Sigmoid colon (tissue), 7 donors: Measurements from ENCODE around the gene CGGBP1. TPM values are rescaled to one million over a fixed set of nuclear protein-coding genes. Genes with fewer than 3 reads are reported as not detected.

ENCODE experiments used
- DNase-seq: peaks from one replicate; pipeline ENCODE4 v3.0.0-alpha.2; 2019
- H3K27ac ChIP-seq, 4 donors: fragments of 200-600 bp; sonication (generic); one replicate each; pipeline ENCODE4 v1.5.1; 2016 to 2019; ENCODE audit warnings: mild to moderate bottlenecking in 1 of 4
- H3K27me3 ChIP-seq, 3 donors: fragments of 200-600 bp; sonication (generic); one replicate each; pipeline ENCODE4 v1.5.1; 2019; ENCODE audit warnings: mild to moderate bottlenecking in 1 of 3
- H3K36me3 ChIP-seq, 4 donors: fragments of 200-600 bp; sonication (generic); one replicate each; pipeline ENCODE4 v1.5.1; 2016 to 2019
- H3K4me1 ChIP-seq, 4 donors: fragments of 200-600 bp; sonication (generic); one replicate each; pipeline ENCODE4 v1.5.1; 2017 to 2019
- H3K4me3 ChIP-seq, 4 donors: fragments of 200-600 bp; sonication (generic); one replicate each; pipeline ENCODE4 v1.5.1; 2017 to 2019; ENCODE audit warnings: mild to moderate bottlenecking in 2 of 4, moderate library complexity in 1 of 4
- H3K9me3 ChIP-seq, 4 donors: fragments of 200-600 bp in 3 of 4; sonication (generic) in 3 of 4; one replicate each; pipeline versions ENCODE4 v1.5.1 to v1.6.1; 2013 to 2019
- EP300 ChIP-seq, 4 donors: sonication (generic); formaldehyde crosslinking; IDR thresholded peaks; one replicate each; pipeline ENCODE4 v1.6.1; 2017; ENCODE audit warnings: antibody characterized with exemption in 4 of 4
- POLR2A ChIP-seq, 2 donors: fragments of 450-650 bp; IDR thresholded peaks; one replicate each; pipeline ENCODE4 v1.6.1; 2016; ENCODE audit warnings: antibody characterized with exemption in 2 of 2, mild to moderate bottlenecking in 2 of 2, moderate library complexity in 2 of 2
- POLR2AphosphoS5 ChIP-seq, 4 donors: sonication (generic); formaldehyde crosslinking; IDR thresholded peaks; one replicate each; pipeline ENCODE4 v1.6.1; 2017; ENCODE audit warnings: antibody characterized with exemption in 4 of 4
- whole genome bisulfite sequencing, 2 donors: extraction: QIAGEN DNeasy Blood & Tissue Kit; methylation state at CpG; one replicate each; pipeline ENCODE4 v1.1.7; 2013; 5-methylcytosine and 5-hydroxymethylcytosine counted together
- intact Hi-C: fragments of 100-400 bp; cut with DNase I; formaldehyde crosslinking; loops from one replicate; pipeline ENCODE4 v1.15.1; 2023
- polyA plus RNA-seq, 3 donors: library from polyadenylated mRNA; stranded (reverse); fragments of 200-250 nt; gene quantifications; one replicate each; pipeline ENCODE4 v1.2.3, GENCODE V29; 2013
- total RNA-seq, 4 donors: library from RNA; depleted of rRNA; stranded (reverse); fragments of >200 nt; gene quantifications; one replicate each; pipeline ENCODE4 v1.1.0, GENCODE V29; 2016
- TF ChIP-seq, protein P1 (sequence below), 4 experiments: fragments of 450-650 bp in 3 of 4; fragments of 200-600 bp in 1 of 4; IDR thresholded peaks; one replicate each; pipeline ENCODE4 v1.5.1; 2016 to 2019; ENCODE audit warnings: antibody characterized with exemption in 4 of 4, mild to moderate bottlenecking in 3 of 4, moderate library complexity in 2 of 4
- donor health status: healthy with polysubstance abuse.
- donor health status: Bipolar disorder and iron deficiency.
- donor health status: healthy.

Gene CGGBP1
- total and polyA plus RNA-seq, 7 donors, result 24.6 to 80.6 (median 62.2) TPM

- no peak for TF ChIP-seq POLR2AphosphoS5 (IDR thresholded peaks at IDR 0.05)
- TF ChIP-seq EP300 (IDR thresholded peaks at IDR 0.05), result no peak
- TF ChIP-seq, protein P1, sequence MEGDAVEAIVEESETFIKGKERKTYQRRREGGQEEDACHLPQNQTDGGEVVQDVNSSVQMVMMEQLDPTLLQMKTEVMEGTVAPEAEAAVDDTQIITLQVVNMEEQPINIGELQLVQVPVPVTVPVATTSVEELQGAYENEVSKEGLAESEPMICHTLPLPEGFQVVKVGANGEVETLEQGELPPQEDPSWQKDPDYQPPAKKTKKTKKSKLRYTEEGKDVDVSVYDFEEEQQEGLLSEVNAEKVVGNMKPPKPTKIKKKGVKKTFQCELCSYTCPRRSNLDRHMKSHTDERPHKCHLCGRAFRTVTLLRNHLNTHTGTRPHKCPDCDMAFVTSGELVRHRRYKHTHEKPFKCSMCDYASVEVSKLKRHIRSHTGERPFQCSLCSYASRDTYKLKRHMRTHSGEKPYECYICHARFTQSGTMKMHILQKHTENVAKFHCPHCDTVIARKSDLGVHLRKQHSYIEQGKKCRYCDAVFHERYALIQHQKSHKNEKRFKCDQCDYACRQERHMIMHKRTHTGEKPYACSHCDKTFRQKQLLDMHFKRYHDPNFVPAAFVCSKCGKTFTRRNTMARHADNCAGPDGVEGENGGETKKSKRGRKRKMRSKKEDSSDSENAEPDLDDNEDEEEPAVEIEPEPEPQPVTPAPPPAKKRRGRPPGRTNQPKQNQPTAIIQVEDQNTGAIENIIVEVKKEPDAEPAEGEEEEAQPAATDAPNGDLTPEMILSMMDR (IDR thresholded peaks at IDR 0.05), result no peak
- no peak for TF ChIP-seq POLR2A (IDR thresholded peaks at IDR 0.05)
- 93% methylated on average over 4 of the region's 4 CpGs for WGBS, 2 donors
- Histone ChIP-seq H3K27ac (no peak overlapping the region), H3K36me3 (no peaks in the 10 kb centered on the region), H3K4me1 (no peaks in the 10 kb centered on the region), H3K4me3 (no peak overlapping the region), H3K9me3 (no peaks in the 10 kb centered on the region), H3K27me3 (no peaks in the 10 kb centered on the region)
- intact Hi-C loops, result no loop called here
- DNase-seq, result no peak
These were observed 18.3 kb downstream of the CGGBP1 start for GRCh38 chr3:88040529-88040928.

DNA sequence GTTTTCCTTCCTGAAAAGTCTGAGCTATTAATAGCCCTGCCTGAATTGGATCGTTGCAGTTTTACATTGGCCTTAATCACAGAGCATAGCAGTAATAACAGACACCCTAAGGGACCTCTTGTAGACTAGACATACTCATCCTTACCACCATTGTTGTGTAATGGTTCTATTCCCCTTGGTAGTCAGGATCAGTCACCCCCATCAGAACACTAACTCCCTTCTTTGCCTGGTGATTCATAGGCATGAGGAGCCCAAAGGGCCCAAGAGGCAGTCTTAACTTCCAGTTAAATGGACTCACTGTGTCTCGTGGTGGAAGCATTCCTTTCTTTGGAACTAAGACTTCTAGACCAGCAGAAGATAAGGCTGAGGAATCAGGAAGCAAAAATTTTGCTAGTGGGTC lies 20.2 kb downstream of the CGGBP1 start:
- no peaks in the 10 kb centered on the region for H3K4me1 ChIP-seq
- no peaks in the 10 kb centered on the region for H3K36me3 ChIP-seq
- no peaks in the 10 kb centered on the region for H3K27me3 ChIP-seq
- H3K4me3 ChIP-seq, result no peak overlapping the region
- intact Hi-C loops, result no loop called here
- 35 to 51% methylated on average over 2 of the region's 2 CpGs for WGBS, 2 donors
- TF ChIP-seq, protein P1 (IDR thresholded peaks at IDR 0.05), result no peak
- TF ChIP-seq POLR2A (IDR thresholded peaks at IDR 0.05) (no peak), POLR2AphosphoS5 (IDR thresholded peaks at IDR 0.05) (no peak), EP300 (IDR thresholded peaks at IDR 0.05) (no peak)
- no peak overlapping the region for H3K27ac ChIP-seq
- no peaks in the 10 kb centered on the region for H3K9me3 ChIP-seq
- no peak for DNase-seq

GRCh38 chr3:88036221-88036620 lies 22.6 kb downstream of the CGGBP1 start:
- TF ChIP-seq POLR2AphosphoS5 (IDR thresholded peaks at IDR 0.05), result no peak
- TF ChIP-seq, protein P1 (IDR thresholded peaks at IDR 0.05), result no peak
- no peak for TF ChIP-seq EP300 (IDR thresholded peaks at IDR 0.05)
- no peak for TF ChIP-seq POLR2A (IDR thresholded peaks at IDR 0.05)
- intact Hi-C loops, result no loop called here
- DNase-seq, result no peak

DNA sequence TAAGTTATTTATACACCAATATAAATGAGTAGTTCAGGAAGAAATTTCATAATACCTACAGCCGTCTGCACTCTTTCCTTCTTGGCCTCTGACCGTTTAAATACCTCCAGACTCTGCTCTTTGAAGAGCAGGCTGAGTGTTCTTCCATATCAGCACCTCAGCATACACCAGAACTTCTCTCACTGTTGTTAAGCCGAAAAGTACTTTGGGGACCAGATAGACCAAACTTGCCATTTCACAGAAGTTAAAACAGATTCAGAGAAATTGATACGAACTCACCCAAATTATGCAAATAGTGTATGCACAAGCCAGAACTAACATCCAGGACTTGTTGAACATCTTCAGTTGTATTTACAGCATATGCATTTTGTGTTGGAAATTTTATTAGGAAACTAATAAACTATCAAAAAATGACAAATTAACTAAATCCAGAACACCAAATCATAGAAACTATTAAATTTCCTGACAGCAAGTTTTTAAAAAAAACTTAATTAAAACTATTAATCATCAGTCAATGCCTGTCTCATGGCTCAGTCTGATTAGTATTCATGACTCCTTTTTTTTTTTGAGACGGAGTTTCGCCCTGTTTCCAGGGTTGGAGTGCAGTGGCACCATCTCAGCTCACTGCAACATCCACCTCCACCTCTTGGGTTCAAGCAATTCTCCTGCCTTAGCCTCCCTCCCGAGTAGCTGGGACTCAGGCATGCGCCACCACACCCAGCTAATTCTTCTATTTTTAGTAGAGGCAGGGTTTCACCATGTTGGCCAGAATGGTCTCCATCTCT lies 24.1 kb downstream of the CGGBP1 start:
- WGBS, 2 donors, result 81 to 85% methylated on average over 8 of the region's 8 CpGs
- H3K4me3 ChIP-seq, result no peak overlapping the region

More at GRCh38 chr3:88036221-88036620, 22.6 kb downstream of the CGGBP1 start:
- Histone ChIP-seq H3K27ac (no peak overlapping the region), H3K4me1 (peaks cover 0 to 12% (median 6%) of the 10 kb centered on the region in 4 donors), H3K9me3 (no peaks in the 10 kb centered on the region), H3K36me3 (no peaks in the 10 kb centered on the region), H3K4me3 (no peak overlapping the region), H3K27me3 (no peaks in the 10 kb centered on the region)
- 82 to 92% methylated on average over 5 of the region's 5 CpGs for WGBS, 2 donors

GRCh38 chr3:88033808-88034207 lies 25.0 kb downstream of the CGGBP1 start:
- H3K27ac ChIP-seq, result no peak overlapping the region
- TF ChIP-seq POLR2A (IDR thresholded peaks at IDR 0.05), result no peak
- TF ChIP-seq POLR2AphosphoS5 (IDR thresholded peaks at IDR 0.05), result no peak
- TF ChIP-seq EP300 (IDR thresholded peaks at IDR 0.05), result no peak
- WGBS, 2 donors, result 52 to 61% methylated on average over 2 of the region's 2 CpGs
- H3K4me3 ChIP-seq, result no peak overlapping the region
- no peaks in the 10 kb centered on the region for H3K36me3 ChIP-seq
- H3K9me3 ChIP-seq, result no peaks in the 10 kb centered on the region
- DNase-seq, result no peak
- intact Hi-C loops, result no loop called here
- H3K4me1 ChIP-seq, result peaks cover 0 to 15% (median 7%) of the 10 kb centered on the region in 4 donors
- no peaks in the 10 kb centered on the region for H3K27me3 ChIP-seq

More for the DNA sequence above, 24.1 kb downstream of the CGGBP1 start:
- Histone ChIP-seq H3K27me3 (no peaks in the 10 kb centered on the region), H3K4me1 (peaks cover 0 to 15% (median 7%) of the 10 kb centered on the region in 4 donors), H3K9me3 (no peaks in the 10 kb centered on the region), H3K27ac (no peak overlapping the region), H3K36me3 (no peaks in the 10 kb centered on the region)
- intact Hi-C loops, result no loop called here
- no peak for DNase-seq
- no peak for TF ChIP-seq EP300 (IDR thresholded peaks at IDR 0.05)
- no peak for TF ChIP-seq POLR2AphosphoS5 (IDR thresholded peaks at IDR 0.05)
